ENCODE measurements around the gene ABTB2. TPM values are rescaled to one million over a fixed set of nuclear protein-coding genes. Genes with fewer than 3 reads are reported as not detected.
"Not testable (repeated sequence)": the region's sequence is repeated elsewhere in the genome, so short reads cannot be mapped to it uniquely, and the experiment has no call there.

ABTB2 gene
- total RNA-seq, 1 experiment from 2014 or later: 5.5 TPM

DNA sequence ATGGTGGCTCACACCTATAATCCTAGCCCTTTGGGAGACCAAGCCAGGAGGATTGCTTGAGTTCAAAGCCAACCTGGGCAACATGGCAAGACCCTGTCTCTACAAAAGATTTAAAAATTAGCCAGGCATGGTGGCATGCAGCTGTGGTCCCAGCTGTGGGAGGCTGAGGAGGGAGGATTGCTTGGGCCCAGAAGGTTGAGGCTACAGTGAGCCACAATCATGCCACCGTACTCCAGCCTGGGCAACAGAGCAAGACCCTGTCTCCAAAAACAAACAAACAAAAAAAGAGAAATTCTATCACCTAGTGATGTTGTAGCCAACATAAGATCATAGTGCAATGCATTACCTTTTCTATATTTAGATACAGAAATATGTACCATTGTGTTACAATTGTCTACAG is 138.5 kb downstream of the ABTB2 start:
- no CpG with 5 or more reads among the region's 1 CpG for WGBS (ENCODE audit: extremely low coverage, insufficient read length, low lambda C conversion rate)
- no peaks in the 10 kb centered on the region; the same call in 1 of the 2 replicates for H3K4me1 ChIP-seq (ENCODE audit: insufficient read depth, low read length)
- H3K9me3 Mint-ChIP-seq: no peaks in the 10 kb centered on the region

DNA sequence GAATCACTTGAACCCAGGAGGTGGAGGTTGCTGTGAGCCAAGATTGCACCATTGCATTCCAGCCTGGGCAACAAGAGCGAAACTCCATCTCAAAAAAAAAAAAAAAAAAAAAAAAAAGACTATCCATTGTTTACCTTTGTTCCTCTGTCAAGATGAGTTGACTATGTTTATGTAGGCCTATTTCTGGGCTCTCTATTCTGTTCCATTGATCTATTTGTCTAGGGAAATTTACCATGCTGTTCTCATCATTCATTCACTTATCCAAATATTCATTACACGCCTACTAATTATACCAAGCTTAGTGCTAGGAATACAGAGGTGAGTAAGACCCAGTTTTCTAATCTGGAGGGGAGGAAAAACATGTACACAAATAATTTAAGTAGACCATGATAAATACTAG is 139.1 kb downstream of the ABTB2 start:
- peaks cover 15 to 25% of the 10 kb centered on the region in 2 experiments for H3K4me1 Mint-ChIP-seq

More for the DNA sequence above, 138.5 kb downstream of the ABTB2 start:
- H3K27me3 ChIP-seq (ENCODE audit: insufficient read depth, low read length): no peaks in the 10 kb centered on the region; the same call in 1 of the 2 replicates
- no peak overlapping the region for H3K9ac ChIP-seq (ENCODE audit: extremely low read depth, insufficient read length, low read length)
- peaks cover 16 to 22% of the 10 kb centered on the region in 2 experiments for H3K4me1 Mint-ChIP-seq
- no peak overlapping the region for H3K27ac ChIP-seq (ENCODE audit: insufficient read length, low read depth, low read length)
- no peak overlapping the region for H2BK12ac ChIP-seq (ENCODE audit: insufficient read length, low read depth, low read length)
- no peak overlapping the region for H4K8ac ChIP-seq (replicated peaks; ENCODE audit: insufficient read length, low read depth, low read length)
- no peaks in the 10 kb centered on the region for H4K20me1 ChIP-seq (ENCODE audit: control insufficient read depth, insufficient read depth, insufficient read length)
- no peak overlapping the region for H3K27ac Mint-ChIP-seq
- H2BK20ac ChIP-seq (ENCODE audit: low read depth, low read length, poor library complexity, severe bottlenecking): no peak overlapping the region
- no peak overlapping the region for H2BK5ac ChIP-seq (ENCODE audit: insufficient read length, low read length)
- H3K79me1 ChIP-seq (ENCODE audit: insufficient read depth, low read depth, low read length, poor library complexity, severe bottlenecking): no peaks in the 10 kb centered on the region
- no peak overlapping the region for H2BK15ac ChIP-seq (ENCODE audit: low read depth, low read length)
- H3K23me2 ChIP-seq (ENCODE audit: insufficient read length, low read depth, low read length, poor library complexity, severe bottlenecking): no peaks in the 10 kb centered on the region
- no peak overlapping the region for H3T11ph ChIP-seq (ENCODE audit: low read length)
- no peaks in the 10 kb centered on the region for H3K36me3 Mint-ChIP-seq (ENCODE audit: insufficient read depth in 1 of 3, low read depth in 3 of 3)
- TF ChIP-seq, protein P1, sequence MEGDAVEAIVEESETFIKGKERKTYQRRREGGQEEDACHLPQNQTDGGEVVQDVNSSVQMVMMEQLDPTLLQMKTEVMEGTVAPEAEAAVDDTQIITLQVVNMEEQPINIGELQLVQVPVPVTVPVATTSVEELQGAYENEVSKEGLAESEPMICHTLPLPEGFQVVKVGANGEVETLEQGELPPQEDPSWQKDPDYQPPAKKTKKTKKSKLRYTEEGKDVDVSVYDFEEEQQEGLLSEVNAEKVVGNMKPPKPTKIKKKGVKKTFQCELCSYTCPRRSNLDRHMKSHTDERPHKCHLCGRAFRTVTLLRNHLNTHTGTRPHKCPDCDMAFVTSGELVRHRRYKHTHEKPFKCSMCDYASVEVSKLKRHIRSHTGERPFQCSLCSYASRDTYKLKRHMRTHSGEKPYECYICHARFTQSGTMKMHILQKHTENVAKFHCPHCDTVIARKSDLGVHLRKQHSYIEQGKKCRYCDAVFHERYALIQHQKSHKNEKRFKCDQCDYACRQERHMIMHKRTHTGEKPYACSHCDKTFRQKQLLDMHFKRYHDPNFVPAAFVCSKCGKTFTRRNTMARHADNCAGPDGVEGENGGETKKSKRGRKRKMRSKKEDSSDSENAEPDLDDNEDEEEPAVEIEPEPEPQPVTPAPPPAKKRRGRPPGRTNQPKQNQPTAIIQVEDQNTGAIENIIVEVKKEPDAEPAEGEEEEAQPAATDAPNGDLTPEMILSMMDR (conservative IDR thresholded peaks at IDR 0.05): no peak
- H2AFZ ChIP-seq (ENCODE audit: low read length): no peak overlapping the region
- H3K56ac ChIP-seq (ENCODE audit: insufficient read length, low read depth, low read length): no peak overlapping the region
- no peaks in the 10 kb centered on the region for H3K27me3 Mint-ChIP-seq (ENCODE audit: low read depth)
- no peak overlapping the region for H3K4ac ChIP-seq (ENCODE audit: low read depth, low read length)
- H3K4me2 ChIP-seq (ENCODE audit: insufficient read depth, insufficient read length, low read length): no peak overlapping the region
- no peak overlapping the region for H2AK5ac ChIP-seq (ENCODE audit: insufficient read length, low read length)
- H3K23ac ChIP-seq (ENCODE audit: insufficient read length, low read depth, low read length): no peak overlapping the region
- H4K5ac ChIP-seq (ENCODE audit: insufficient read length, low read depth, low read length): no peak overlapping the region
- no peak overlapping the region for H3K18ac ChIP-seq (ENCODE audit: insufficient read length, low read depth, low read length)
- no peak overlapping the region for H2BK120ac ChIP-seq (ENCODE audit: low read depth, low read length, poor library complexity, severe bottlenecking)
- no peak for DNase-seq
- H3K9me3 ChIP-seq (ENCODE audit: control insufficient read depth, low read depth, low read length): no peaks in the 10 kb centered on the region
- H4K91ac ChIP-seq (ENCODE audit: insufficient read length, low read depth, low read length): no peak overlapping the region
- no peak overlapping the region for H3K4me3 Mint-ChIP-seq
- H3K79me2 ChIP-seq (ENCODE audit: insufficient read depth, low read length): no peaks in the 10 kb centered on the region
- H3K14ac ChIP-seq (ENCODE audit: insufficient read depth, low read length): no peak overlapping the region

More for the DNA sequence above, 139.1 kb downstream of the ABTB2 start:
- H2BK120ac ChIP-seq (ENCODE audit: low read depth, low read length, poor library complexity, severe bottlenecking); H2BK15ac ChIP-seq (ENCODE audit: low read depth, low read length); H3K4ac ChIP-seq (ENCODE audit: low read depth, low read length); H2BK5ac ChIP-seq (ENCODE audit: insufficient read length, low read length); H3K79me1 ChIP-seq (ENCODE audit: insufficient read depth, low read depth, low read length, poor library complexity, severe bottlenecking); H3K23me2 ChIP-seq (ENCODE audit: insufficient read length, low read depth, low read length, poor library complexity, severe bottlenecking); H3K27me3 Mint-ChIP-seq (ENCODE audit: low read depth); H3K9me3 ChIP-seq (ENCODE audit: control insufficient read depth, low read depth, low read length); H4K91ac ChIP-seq (ENCODE audit: insufficient read length, low read depth, low read length); DNase-seq; H4K20me1 ChIP-seq (ENCODE audit: control insufficient read depth, insufficient read depth, insufficient read length); H3T11ph ChIP-seq (ENCODE audit: low read length); H4K5ac ChIP-seq (ENCODE audit: insufficient read length, low read depth, low read length); H3K9me3 Mint-ChIP-seq; H3K27ac ChIP-seq (ENCODE audit: insufficient read length, low read depth, low read length); H3K4me3 Mint-ChIP-seq; H3K4me2 ChIP-seq (ENCODE audit: insufficient read depth, insufficient read length, low read length); H2AFZ ChIP-seq (ENCODE audit: low read length); H3K9ac ChIP-seq (ENCODE audit: extremely low read depth, insufficient read length, low read length); H3K4me1 ChIP-seq (ENCODE audit: insufficient read depth, low read length); H3K27me3 ChIP-seq (ENCODE audit: insufficient read depth, low read length); H2BK12ac ChIP-seq (ENCODE audit: insufficient read length, low read depth, low read length); H3K18ac ChIP-seq (ENCODE audit: insufficient read length, low read depth, low read length); H3K27ac Mint-ChIP-seq; H3K56ac ChIP-seq (ENCODE audit: insufficient read length, low read depth, low read length); H3K23ac ChIP-seq (ENCODE audit: insufficient read length, low read depth, low read length); H2BK20ac ChIP-seq (ENCODE audit: low read depth, low read length, poor library complexity, severe bottlenecking); H2AK5ac ChIP-seq (ENCODE audit: insufficient read length, low read length); H3K79me2 ChIP-seq (ENCODE audit: insufficient read depth, low read length); H4K8ac ChIP-seq (replicated peaks; ENCODE audit: insufficient read length, low read depth, low read length); H3K14ac ChIP-seq (ENCODE audit: insufficient read depth, low read length); H3K36me3 Mint-ChIP-seq (ENCODE audit: insufficient read depth in 1 of 3, low read depth in 3 of 3): not testable (repeated sequence)
- WGBS (ENCODE audit: extremely low coverage, insufficient read length, low lambda C conversion rate): no CpG with 5 or more reads among the region's 2 CpGs
